SHP77 treated with DMSO at 0.1 percent for 48 hours (cell line): Measurements from ENCODE around the gene LIME1.

Experiments used
- DNase-seq: peaks from one replicate; lab custom pipeline; 2025; lab: John Stamatoyannopoulos, UW

The LIME1 gene

DNA sequence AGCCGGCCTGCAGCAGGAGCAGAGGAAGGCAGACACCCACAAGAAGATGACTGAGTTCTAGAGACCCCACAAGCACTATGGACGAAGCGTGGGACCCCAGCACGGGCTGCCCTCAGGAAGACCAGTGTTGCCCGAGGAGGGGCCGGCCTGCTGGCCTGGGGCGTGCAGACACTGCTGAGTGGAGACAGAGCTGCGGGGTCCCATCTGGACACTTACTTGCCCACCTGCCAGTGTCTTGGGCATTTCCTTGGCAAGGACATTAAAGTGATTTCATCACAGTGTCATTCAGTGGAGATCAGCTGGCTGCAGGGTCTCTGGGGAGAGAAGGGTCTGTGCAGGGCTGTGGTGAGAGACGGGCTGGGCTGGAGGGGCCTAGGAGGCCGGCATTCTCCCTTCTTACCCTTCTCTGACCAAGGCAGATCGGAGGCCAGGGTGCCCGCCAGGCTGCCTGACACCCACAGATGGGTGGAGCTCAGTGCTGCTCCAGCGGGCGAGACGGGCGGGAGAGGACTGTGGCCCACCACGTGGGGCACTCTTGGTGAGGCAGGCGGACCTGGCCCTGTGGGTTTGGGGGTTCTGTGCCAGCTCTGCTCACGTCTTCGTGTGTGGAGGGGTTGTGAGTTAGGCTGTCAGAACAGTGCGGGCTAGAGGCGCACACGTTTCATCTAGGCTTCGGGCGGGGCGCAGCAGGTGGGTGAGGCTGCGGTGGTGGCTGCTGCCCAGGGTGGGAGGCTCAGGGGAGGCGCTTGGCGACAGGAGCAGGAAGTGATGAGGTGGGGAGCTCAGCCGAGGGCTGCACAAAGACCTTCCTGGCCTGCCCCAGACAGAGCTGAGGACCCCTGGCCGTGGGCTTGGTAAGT is at the start of gene LIME1:
Gene LIME1, plus strand, starts transcription at position 806 of the 860 bp plus-strand sequence. CDS start 886 bp downstream, outside the sequence.
- no peak for DNase-seq

GRCh38 chr20:63687419-63688178 is 48.9 kb upstream of the LIME1 start:
- DNase-seq, result no peak

GRCh38 chr20:63688228-63689045 is 48.0 kb upstream of the LIME1 start:
- DNase-seq, result no peak

GRCh38 chr20:63689046-63690002 is 47.1 kb upstream of the LIME1 start:
- no peak for DNase-seq

GRCh38 chr20:63690003-63690897 is 46.2 kb upstream of the LIME1 start:
- no peak for DNase-seq

GRCh38 chr20:63690898-63691710 is 45.4 kb upstream of the LIME1 start:
- DNase-seq, result no peak

DNA sequence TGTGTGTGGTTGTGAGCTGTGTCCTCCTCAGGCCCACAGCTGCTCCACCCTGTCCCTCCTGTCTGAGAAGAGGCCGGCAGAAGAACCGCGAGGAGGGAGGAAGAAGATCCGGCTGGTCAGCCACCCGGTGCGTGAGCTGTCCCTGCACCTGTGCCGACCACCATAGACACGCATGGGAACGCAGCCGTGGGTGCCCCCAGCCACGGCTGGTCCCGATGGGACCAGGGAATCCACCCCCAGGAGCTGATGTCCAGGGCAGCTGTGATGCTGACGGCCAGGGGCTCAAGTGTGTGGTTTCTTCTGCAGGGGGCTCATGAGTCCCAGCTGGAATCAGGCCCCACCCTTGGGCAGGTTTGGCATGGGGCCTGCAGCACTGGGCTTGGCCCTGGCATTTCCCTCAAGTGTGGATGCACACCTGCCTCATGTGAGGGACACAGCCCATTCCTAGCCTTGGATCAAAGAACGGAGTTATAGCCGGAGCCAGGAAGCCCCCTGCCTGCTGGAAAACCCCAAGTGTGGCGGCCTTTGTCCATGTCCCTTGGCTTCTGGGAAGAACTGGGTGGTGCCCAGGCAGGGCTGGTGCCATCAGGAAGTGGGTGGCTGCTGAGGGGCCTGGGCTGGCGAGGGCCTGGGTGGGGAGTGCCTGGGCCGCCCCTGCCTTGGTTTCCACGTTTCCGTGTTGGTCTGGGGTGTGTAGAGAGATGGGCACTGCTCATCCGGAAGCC is 44.6 kb upstream of the LIME1 start:
- DNase-seq, result no peak

GRCh38 chr20:63692436-63693082 is 43.9 kb upstream of the LIME1 start:
- DNase-seq, result no peak

DNA sequence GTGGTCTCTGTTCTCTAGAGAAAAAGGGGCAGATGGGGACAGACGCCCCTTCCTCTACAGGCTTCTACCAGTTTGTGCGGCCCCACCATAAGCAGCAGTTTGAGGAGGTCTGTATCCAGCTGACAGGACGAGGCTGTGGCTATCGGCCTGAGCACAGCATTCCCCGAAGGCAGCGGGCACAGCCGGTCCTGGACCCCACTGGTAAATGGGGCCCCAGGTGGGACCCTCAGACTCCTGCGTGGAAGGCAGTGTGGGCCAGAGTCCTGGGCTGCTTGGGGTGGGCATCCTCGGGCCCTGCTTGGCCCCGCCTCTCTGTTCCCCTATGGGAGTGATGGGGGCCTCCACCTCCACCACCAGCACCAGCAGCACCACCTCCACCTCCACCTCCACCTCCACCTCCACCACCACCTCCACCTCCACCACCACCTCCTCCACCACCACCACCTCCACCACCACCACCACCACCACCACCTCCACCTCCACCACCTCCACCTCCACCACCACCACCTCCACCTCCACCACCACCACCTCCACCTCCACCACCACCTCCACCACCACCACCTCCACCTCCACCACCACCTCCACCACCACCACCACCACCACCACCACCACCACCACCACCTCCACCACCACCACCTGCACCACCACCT is 43.3 kb upstream of the LIME1 start:
- no peak for DNase-seq

DNA sequence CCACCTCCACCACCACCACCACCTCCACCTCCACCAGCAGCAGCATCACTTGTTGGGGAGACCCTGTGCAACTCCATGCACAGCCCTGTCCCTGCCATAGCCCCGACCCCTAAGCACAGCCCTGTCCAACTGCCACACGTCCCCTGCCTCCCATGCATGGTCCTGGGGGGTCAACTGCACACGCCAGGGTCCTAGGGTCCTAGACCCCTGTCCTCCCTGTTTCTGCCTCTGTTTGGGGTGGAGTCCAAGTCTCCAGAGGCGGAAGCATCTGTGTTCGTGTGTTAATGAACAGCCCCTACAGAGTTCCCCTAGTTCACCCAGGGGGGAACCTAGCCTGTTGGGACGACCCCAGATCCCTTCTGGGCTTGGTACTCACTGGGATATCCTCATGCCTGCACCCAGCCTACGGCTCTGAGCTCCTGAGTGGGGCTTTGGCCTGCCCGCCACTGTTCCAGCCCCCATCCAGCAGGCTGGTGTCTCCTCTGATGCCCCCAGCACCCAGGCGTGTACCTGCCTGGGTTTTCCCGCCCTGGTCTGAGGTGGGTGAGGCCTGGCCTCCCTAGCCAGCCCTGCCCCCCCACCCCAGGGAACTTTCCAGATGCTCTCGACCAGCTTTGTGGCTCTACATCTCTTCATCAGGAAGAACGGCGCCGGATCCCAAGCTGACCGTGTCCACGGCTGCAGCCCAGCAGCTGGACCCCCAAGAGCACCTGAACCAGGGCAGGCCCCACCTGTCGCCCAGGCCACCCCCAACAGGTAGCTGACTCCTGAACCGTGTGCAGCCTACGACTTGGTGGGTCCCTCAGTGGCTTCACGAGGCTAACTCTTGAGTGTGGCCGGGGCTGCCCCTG is 42.5 kb upstream of the LIME1 start:
- no peak for DNase-seq

GRCh38 chr20:63694584-63695423 is 41.7 kb upstream of the LIME1 start:
- DNase-seq, result no peak

GRCh38 chr20:63695424-63696305 is 40.8 kb upstream of the LIME1 start:
- DNase-seq, result no peak

GRCh38 chr20:63696306-63696627 is 40.2 kb upstream of the LIME1 start:
- DNase-seq, result no peak

DNA sequence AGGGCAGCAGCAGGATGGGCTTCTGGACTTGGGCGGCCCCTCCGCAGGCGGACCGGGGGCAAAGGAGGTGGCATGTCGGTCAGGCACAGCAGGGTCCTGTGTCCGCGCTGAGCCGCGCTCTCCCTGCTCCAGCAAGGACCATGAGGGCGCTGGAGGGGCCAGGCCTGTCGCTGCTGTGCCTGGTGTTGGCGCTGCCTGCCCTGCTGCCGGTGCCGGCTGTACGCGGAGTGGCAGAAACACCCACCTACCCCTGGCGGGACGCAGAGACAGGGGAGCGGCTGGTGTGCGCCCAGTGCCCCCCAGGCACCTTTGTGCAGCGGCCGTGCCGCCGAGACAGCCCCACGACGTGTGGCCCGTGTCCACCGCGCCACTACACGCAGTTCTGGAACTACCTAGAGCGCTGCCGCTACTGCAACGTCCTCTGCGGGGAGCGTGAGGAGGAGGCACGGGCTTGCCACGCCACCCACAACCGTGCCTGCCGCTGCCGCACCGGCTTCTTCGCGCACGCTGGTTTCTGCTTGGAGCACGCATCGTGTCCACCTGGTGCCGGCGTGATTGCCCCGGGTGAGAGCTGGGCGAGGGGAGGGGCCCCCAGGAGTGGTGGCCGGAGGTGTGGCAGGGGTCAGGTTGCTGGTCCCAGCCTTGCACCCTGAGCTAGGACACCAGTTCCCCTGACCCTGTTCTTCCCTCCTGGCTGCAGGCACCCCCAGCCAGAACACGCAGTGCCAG is 39.7 kb upstream of the LIME1 start, which contains the start of gene TNFRSF6B:
Gene TNFRSF6B, plus strand, starts transcription at position 25 of the 729 bp plus-strand sequence. Its CDS starts 116 bp downstream, at position 141.
- DNase-seq, result no peak
